ENCODE data around the gene SRRM5.

Gene SRRM5

GRCh38 chr19:43664018-43664417 is 52.1 kb downstream of the SRRM5 start:
- DNase-seq (ENCODE audit: low read depth in 2 of 3, low spot score in 2 of 3) = no peak

All from activated CD8-positive, alpha-beta memory T cell treated with anti-CD3 and anti-CD28 coated beads for 48 hours (primary cell).